SK-N-SH treated with all-trans-retinoic acid at 6 μM for 48 hours (cell line): ENCODE measurements around the gene CLEC4C.
"Not testable (repeated sequence)": the region's sequence is repeated elsewhere in the genome, so short reads cannot be mapped to it uniquely, and the experiment has no call there.

Experiments
- ATAC-seq: fragments of 200-7000 bp; cut with Tn5 transposase; 3 replicates; pipeline ENCODE4 v1.9.1; 2020; ENCODE audit warnings: mild to moderate bottlenecking, moderate library complexity
- ARNTL ChIP-seq: fragments of 450-650 bp; formaldehyde crosslinking; IDR thresholded peaks from 2 replicates; pipeline ENCODE4 v1.5.0; 2020; ENCODE audit warnings: low read depth, mild to moderate bottlenecking, moderate library complexity, borderline replicate concordance
- BACH2 ChIP-seq: fragments of 250-450 bp; sonication (Bioruptor Pico); IDR thresholded peaks from 2 replicates; pipeline ENCODE4 v1.9.0; 2021; ENCODE audit warnings: mild to moderate bottlenecking, borderline replicate concordance
- CREB5 ChIP-seq: fragments of 250-450 bp; sonication (Bioruptor Pico); IDR thresholded peaks from 2 replicates; pipeline ENCODE4 v1.5.1; 2020; ENCODE audit warnings: low read depth, mild to moderate bottlenecking, moderate library complexity
- CSDC2 ChIP-seq: fragments of 250-450 bp; sonication (Bioruptor Pico); IDR thresholded peaks from 2 replicates; pipeline ENCODE4 v1.5.0; 2020; ENCODE audit warnings: mild to moderate bottlenecking, moderate library complexity
- CSRNP3 ChIP-seq: fragments of 250-450 bp; sonication (Bioruptor Pico); IDR thresholded peaks from 2 replicates; pipeline ENCODE4 v1.5.1; 2021; ENCODE audit warnings: mild to moderate bottlenecking, moderate library complexity
- ESRRG ChIP-seq: fragments of 250-450 bp; sonication (Bioruptor Pico); IDR thresholded peaks from 2 replicates; pipeline ENCODE4 v1.6.1; 2021; ENCODE audit warnings: mild to moderate bottlenecking
- GLIS3 ChIP-seq: fragments of 250-450 bp; sonication (Bioruptor Pico); IDR thresholded peaks from 2 replicates; pipeline ENCODE4 v1.5.0; 2020; ENCODE audit warnings: mild to moderate bottlenecking, moderate library complexity
- ISL1 ChIP-seq: fragments of 250-450 bp; sonication (Bioruptor Pico); IDR thresholded peaks from 2 replicates; pipeline ENCODE4 v2.1.2; 2022; ENCODE audit warnings: mild to moderate bottlenecking, moderate library complexity
- OSR1 ChIP-seq: fragments of 250-450 bp; sonication (Bioruptor Pico); IDR thresholded peaks from 2 replicates; pipeline ENCODE4 v1.8.0; 2022; ENCODE audit warnings: moderate library complexity, mild to moderate bottlenecking, inconsistent platforms
- PATZ1 ChIP-seq: fragments of 250-450 bp; sonication (Bioruptor Pico); IDR thresholded peaks from 2 replicates; pipeline ENCODE4 v1.8.0; 2020; ENCODE audit warnings: mild to moderate bottlenecking, moderate library complexity, borderline replicate concordance
- POU6F1 ChIP-seq: fragments of 250-450 bp; sonication (Bioruptor Pico); IDR thresholded peaks from 2 replicates; pipeline ENCODE4 v1.8.0; 2021; ENCODE audit warnings: low read depth, mild to moderate bottlenecking, moderate library complexity, borderline replicate concordance
- PPARA ChIP-seq: fragments of 250-450 bp; sonication (Bioruptor Pico); IDR thresholded peaks from 2 replicates; pipeline ENCODE4 v1.5.0; 2020; ENCODE audit warnings: mild to moderate bottlenecking, borderline replicate concordance
- RARB ChIP-seq: fragments of 250-450 bp; sonication (Bioruptor Pico); IDR thresholded peaks from 2 replicates; pipeline ENCODE4 v1.8.0; 2021; ENCODE audit warnings: mild to moderate bottlenecking, moderate library complexity
- SNAI2 ChIP-seq: fragments of 250-450 bp; sonication (Bioruptor Pico); IDR thresholded peaks from 2 replicates; pipeline ENCODE4 v1.5.0; 2020; ENCODE audit warnings: mild to moderate bottlenecking, moderate library complexity
- TCF4 ChIP-seq: fragments of 250-450 bp; sonication (Bioruptor Pico); IDR thresholded peaks from 2 replicates; pipeline ENCODE4 v1.8.0; 2021; ENCODE audit warnings: mild to moderate bottlenecking, moderate library complexity, borderline replicate concordance
- TOX ChIP-seq: fragments of 250-450 bp; sonication (Bioruptor Pico); IDR thresholded peaks from 2 replicates; pipeline ENCODE4 v1.8.0; 2021; ENCODE audit warnings: mild to moderate bottlenecking, moderate library complexity, borderline replicate concordance
- ZC3H10 ChIP-seq: fragments of 250-450 bp; sonication (Bioruptor Pico); IDR thresholded peaks from 2 replicates; pipeline ENCODE4 v1.5.1; 2021; ENCODE audit warnings: mild to moderate bottlenecking, moderate library complexity
- ZFP3 ChIP-seq: fragments of 250-450 bp; sonication (Bioruptor Pico); IDR thresholded peaks from 2 replicates; pipeline ENCODE4 v1.5.0; 2020; ENCODE audit warnings: mild to moderate bottlenecking, moderate library complexity
- ZFP30 ChIP-seq: fragments of 450-650 bp; formaldehyde crosslinking; IDR thresholded peaks from 2 replicates; pipeline ENCODE4 v1.5.0; 2022; ENCODE audit warnings: mild to moderate bottlenecking, moderate library complexity
- ZNF565 ChIP-seq: fragments of 450-650 bp; formaldehyde crosslinking; conservative IDR thresholded peaks from 2 replicates; pipeline ENCODE4 v1.5.0; 2020; ENCODE audit warnings: low read depth, mild to moderate bottlenecking, moderate library complexity
- ZNF70 ChIP-seq: fragments of 450-650 bp; formaldehyde crosslinking; IDR thresholded peaks from 2 replicates; pipeline ENCODE4 v1.5.0; 2020; ENCODE audit warnings: mild to moderate bottlenecking, moderate library complexity
- ZNF8 ChIP-seq: fragments of 450-650 bp; formaldehyde crosslinking; IDR thresholded peaks from 2 replicates; pipeline ENCODE4 v1.5.0; 2020; ENCODE audit warnings: mild to moderate bottlenecking, moderate library complexity

The CLEC4C gene

GRCh38 chr12:7758766-7759140 is 11.6 kb upstream of the CLEC4C start:
- ATAC-seq: no peak

GRCh38 chr12:7756993-7757392 is 9.8 kb upstream of the CLEC4C start:
- no peak for ATAC-seq
- no peak for TF ChIP-seq ZNF565 (CRISPR knock-in tag)
- no peak for TF ChIP-seq SNAI2
- no peak for TF ChIP-seq POU6F1 (CRISPR knock-in tag)
- TF ChIP-seq ZFP30 (CRISPR knock-in tag): no peak
- TF ChIP-seq TOX (CRISPR knock-in tag): no peak
- no peak for TF ChIP-seq PPARA

More at GRCh38 chr12:7758766-7759140, 11.6 kb upstream of the CLEC4C start:
- TF ChIP-seq CSDC2 (CRISPR knock-in tag) (no peak), ZC3H10 (CRISPR knock-in tag) (no peak), TOX (CRISPR knock-in tag) (no peak), ISL1 (no peak), GLIS3 (no peak), ZNF70 (CRISPR knock-in tag) (no peak), ARNTL (CRISPR knock-in tag) (no peak), PPARA (no peak), TCF4 (CRISPR knock-in tag) (no peak), BACH2 (CRISPR knock-in tag) (no peak), PATZ1 (CRISPR knock-in tag) (no peak), SNAI2 (no peak), RARB (CRISPR knock-in tag) (no peak), CREB5 (CRISPR knock-in tag) (no peak), ZFP30 (CRISPR knock-in tag) (no peak), ESRRG (no peak), OSR1 (CRISPR knock-in tag) (no peak)

GRCh38 chr12:7755668-7756067 is 8.5 kb upstream of the CLEC4C start:
- ATAC-seq: not testable (repeated sequence)

- ATAC-seq: not testable (repeated sequence)
Measured at GRCh38 chr12:7751941-7752922, 5.1 kb upstream of the CLEC4C start.

GRCh38 chr12:7751394-7751793 is 4.2 kb upstream of the CLEC4C start:
- no peak for ATAC-seq
- no peak for TF ChIP-seq TOX (CRISPR knock-in tag)
- TF ChIP-seq ZNF8: no peak
- TF ChIP-seq TCF4 (CRISPR knock-in tag): no peak
- TF ChIP-seq ZFP3: no peak
- no peak for TF ChIP-seq POU6F1 (CRISPR knock-in tag)
- no peak for TF ChIP-seq CSRNP3
- TF ChIP-seq SNAI2: no peak
- no peak for TF ChIP-seq CREB5 (CRISPR knock-in tag)
- no peak for TF ChIP-seq CSDC2 (CRISPR knock-in tag)
- no peak for TF ChIP-seq ZC3H10 (CRISPR knock-in tag)
- TF ChIP-seq ARNTL (CRISPR knock-in tag): no peak
- TF ChIP-seq BACH2 (CRISPR knock-in tag): no peak
- TF ChIP-seq OSR1 (CRISPR knock-in tag): no peak
- TF ChIP-seq PATZ1 (CRISPR knock-in tag): no peak
- no peak for TF ChIP-seq PPARA
